Mucosa of descending colon (tissue), 3 donors: Measurements from ENCODE around the gene SCMH1. TPM values are rescaled to one million over a fixed set of nuclear protein-coding genes. Genes with fewer than 3 reads are reported as not detected.

ENCODE experiments used
- ATAC-seq: fragments of 200-7000 bp; cut with Tn5 transposase; one replicate; pipeline ENCODE4 v1.9.1; 2020; ENCODE audit warnings: mild to moderate bottlenecking, moderate library complexity
- DNase-seq, 3 donors: peaks; one replicate each; pipeline ENCODE4 v3.0.0-alpha.2; 2020
- H3K36me3 ChIP-seq: fragments of 200-600 bp; one replicate; pipeline ENCODE4 v1.8.0; 2021; ENCODE audit warnings: low read depth, mild to moderate bottlenecking
- H3K4me1 ChIP-seq: fragments of 200-600 bp; one replicate; pipeline ENCODE4 v1.8.0; 2021; ENCODE audit warnings: low read depth, mild to moderate bottlenecking
- H3K4me3 ChIP-seq: fragments of 200-600 bp; one replicate; pipeline ENCODE4 v1.8.0; 2021; ENCODE audit warnings: mild to moderate bottlenecking
- H3K9me3 ChIP-seq: fragments of 200-600 bp; one replicate; pipeline ENCODE4 v1.8.0; 2021; ENCODE audit warnings: mild to moderate bottlenecking
- intact Hi-C, 2 donors: fragments of 100-400 bp; cut with DNase I in 1 of 2; cut with micrococcal nuclease in 1 of 2; formaldehyde crosslinking; loops; one replicate each; pipeline versions ENCODE4 v1.11.0 to v1.11.1; 2022; cut with DNase I, micrococcal nuclease
- total RNA-seq, 3 donors: library from RNA; stranded (reverse); fragmentation: NEBNext Ultra II Directional in 2 of 3; extraction: Animal tissue kit (Norgen Biotek cat#: 25700) in 2 of 3; gene quantifications; one replicate each; pipeline versions ENCODE4 v1.2.1 to v1.2.4, GENCODE V29; 2021 to 2023
- TF ChIP-seq, protein P1 (sequence below): fragments of 200-600 bp; IDR thresholded peaks from one replicate; pipeline ENCODE4 v1.8.0; 2022; ENCODE audit warnings: antibody characterized with exemption, mild to moderate bottlenecking
- donor health status: DM: no; HTN: no; CAD: no; lungs with moderate emphysema.
- donor health status: DM: no; HTN: no; CAD: no.
- donor health status: DM: no; HTN: yes; CAD: no.

Gene SCMH1
- total RNA-seq, 3 donors from 2014 or later = 25.1 to 66.9 (median 35.6) TPM

DNA sequence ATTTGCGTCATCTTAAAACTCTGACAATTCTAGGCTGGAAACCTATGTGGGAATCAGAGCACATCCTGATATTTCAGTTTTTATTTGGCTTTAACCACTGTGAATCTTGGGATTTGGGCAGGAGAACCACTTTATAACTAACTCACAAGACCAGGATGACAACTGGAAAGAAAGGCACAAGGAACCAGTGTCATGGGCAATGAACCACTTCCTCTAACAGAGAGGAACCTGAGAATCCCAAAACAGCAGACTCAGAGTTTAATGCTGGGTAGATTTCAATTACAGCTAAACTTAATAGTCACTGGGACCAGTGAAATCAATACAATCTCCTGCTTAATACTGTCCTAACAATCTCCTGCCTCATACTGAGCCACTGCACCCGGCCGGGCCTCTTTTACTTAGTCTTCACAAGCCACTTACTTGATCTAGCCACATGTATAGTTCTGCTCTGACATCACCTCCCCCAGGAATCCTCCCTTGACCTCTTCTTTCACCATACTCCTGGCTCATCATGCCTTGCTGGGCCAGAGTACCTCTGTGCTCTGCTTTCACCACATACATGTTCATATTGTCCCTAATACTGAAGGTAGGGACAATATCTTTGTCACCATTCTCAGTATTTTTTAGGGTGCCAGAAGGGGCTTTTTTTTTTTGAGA lies 200.4 kb downstream of the SCMH1 start:
- intact Hi-C loops = no loop called here
- no peak for DNase-seq

DNA sequence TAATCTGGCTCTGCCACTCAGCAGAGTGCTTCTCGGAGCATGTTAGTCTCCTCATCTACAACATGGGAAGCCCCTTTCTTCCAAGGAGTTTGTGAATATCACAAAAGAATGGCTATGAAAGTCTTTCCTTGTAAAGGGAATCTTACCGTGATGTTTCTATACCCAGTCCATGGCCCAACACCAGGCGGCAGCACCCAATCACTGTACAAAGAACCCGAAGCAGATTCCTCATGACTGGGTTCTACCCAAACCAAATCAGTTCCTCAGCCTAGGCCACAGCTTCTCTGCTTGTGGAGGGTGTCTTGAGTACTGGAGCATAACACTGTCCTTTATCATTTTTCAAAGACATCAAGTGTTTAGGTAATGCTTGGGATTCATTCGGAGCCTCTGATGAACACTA lies 204.0 kb downstream of the SCMH1 start:
- intact Hi-C loops = no loop called here
- no peaks in the 10 kb centered on the region for H3K4me1 ChIP-seq
- ATAC-seq (no peak), DNase-seq (no peak)
- no peaks in the 10 kb centered on the region for H3K9me3 ChIP-seq
- no peaks in the 10 kb centered on the region for H3K36me3 ChIP-seq
- TF ChIP-seq, protein P1, sequence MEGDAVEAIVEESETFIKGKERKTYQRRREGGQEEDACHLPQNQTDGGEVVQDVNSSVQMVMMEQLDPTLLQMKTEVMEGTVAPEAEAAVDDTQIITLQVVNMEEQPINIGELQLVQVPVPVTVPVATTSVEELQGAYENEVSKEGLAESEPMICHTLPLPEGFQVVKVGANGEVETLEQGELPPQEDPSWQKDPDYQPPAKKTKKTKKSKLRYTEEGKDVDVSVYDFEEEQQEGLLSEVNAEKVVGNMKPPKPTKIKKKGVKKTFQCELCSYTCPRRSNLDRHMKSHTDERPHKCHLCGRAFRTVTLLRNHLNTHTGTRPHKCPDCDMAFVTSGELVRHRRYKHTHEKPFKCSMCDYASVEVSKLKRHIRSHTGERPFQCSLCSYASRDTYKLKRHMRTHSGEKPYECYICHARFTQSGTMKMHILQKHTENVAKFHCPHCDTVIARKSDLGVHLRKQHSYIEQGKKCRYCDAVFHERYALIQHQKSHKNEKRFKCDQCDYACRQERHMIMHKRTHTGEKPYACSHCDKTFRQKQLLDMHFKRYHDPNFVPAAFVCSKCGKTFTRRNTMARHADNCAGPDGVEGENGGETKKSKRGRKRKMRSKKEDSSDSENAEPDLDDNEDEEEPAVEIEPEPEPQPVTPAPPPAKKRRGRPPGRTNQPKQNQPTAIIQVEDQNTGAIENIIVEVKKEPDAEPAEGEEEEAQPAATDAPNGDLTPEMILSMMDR = no peak
- H3K4me3 ChIP-seq = no peak overlapping the region

More for the DNA sequence above, 200.4 kb downstream of the SCMH1 start:
- peaks cover 14% of the 10 kb centered on the region for H3K4me1 ChIP-seq
- H3K36me3 ChIP-seq = no peaks in the 10 kb centered on the region
- no peak overlapping the region for H3K4me3 ChIP-seq
- no peak for ATAC-seq
- H3K9me3 ChIP-seq = no peaks in the 10 kb centered on the region
- TF ChIP-seq, protein P1 = no peak

DNA sequence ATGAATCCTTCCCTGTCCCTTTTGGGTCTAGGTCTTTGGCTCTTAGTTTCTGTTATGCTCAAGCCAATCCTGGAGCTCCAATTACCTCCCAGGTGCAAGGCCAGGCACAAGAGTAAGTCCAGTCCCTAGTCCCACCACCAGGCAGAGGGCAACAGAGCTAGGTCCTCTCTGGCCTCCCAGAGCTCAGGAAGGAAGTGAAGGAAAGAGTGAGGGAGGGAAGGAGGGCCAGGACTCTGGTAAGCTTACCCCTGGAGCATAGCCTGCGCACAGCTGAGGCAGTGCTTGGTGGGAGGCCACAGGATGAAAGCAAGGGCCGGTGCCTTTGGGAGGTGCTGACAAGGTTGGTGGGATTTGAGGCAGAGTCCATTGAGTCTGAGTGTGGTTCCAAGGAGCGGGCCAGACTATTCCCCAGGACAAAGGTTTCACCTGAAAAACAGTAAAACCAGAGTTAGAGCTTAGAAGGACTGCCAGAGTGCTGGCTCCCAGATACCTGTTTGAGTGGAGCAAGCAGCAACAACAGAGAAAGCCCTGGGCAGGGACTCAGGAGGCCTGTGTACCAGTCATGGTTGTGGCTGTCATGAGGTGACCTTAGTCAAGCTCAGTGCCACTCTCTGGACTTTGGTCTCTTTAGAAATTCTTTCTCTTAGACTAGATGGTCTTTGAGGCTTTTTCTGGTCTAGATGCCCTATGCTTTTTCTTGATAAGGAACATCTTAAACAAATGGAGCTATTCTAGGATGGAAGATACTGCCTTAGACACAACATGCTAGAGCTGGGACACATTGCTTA lies 204.8 kb downstream of the SCMH1 start:
- Histone ChIP-seq H3K36me3 (peaks cover 4% of the 10 kb centered on the region), H3K4me3 (no peak overlapping the region), H3K4me1 (no peaks in the 10 kb centered on the region), H3K9me3 (no peaks in the 10 kb centered on the region)
- intact Hi-C loops = no loop called here
- TF ChIP-seq, protein P1 = no peak
- ATAC-seq = no peak
- no peak for DNase-seq

DNA sequence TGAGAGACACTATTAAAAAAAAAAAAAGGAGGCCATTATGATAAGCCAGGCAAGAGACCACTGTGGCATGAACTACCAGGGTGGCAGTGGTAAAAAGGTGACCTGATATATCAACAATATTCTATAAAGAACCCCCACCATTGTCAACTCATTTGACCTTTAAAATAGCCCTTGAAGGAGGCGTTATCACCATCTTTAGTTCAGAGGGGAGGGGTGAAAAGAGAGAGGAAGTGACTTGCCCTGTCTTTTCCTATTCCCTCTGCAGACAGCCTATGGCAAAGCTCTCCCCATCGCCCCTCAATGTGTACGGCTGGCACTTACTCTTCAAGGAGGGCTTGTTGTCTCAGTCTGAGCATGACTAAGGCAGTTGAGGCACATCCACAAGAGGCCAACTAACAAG lies 208.8 kb downstream of the SCMH1 start:
- Histone ChIP-seq H3K36me3 (peaks cover 4% of the 10 kb centered on the region), H3K4me3 (no peak overlapping the region), H3K4me1 (no peaks in the 10 kb centered on the region), H3K9me3 (no peaks in the 10 kb centered on the region)
- intact Hi-C loops = no loop called here
- no peak for DNase-seq
- TF ChIP-seq, protein P1 = no peak
- ATAC-seq = no peak

DNA sequence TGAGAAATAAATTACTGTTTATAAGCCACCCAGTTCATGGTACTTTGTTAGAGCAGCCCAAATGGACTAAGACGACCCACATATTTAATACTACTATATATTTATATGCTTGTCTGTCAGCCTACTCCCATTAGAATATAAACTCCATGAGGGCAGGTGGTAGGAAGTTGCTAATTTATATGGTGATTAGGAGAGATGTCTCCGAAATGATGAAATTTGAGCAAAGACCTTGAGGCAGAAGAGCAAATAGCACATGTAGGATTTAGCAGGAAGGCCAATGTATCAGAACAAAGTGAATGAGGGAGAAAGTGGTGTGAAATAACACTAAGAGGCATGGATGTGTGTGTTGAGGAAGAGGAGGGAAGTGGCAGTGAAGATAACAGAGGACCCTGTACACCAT lies 210.0 kb downstream of the SCMH1 start:
- Histone ChIP-seq H3K4me3 (no peak overlapping the region), H3K9me3 (no peaks in the 10 kb centered on the region), H3K4me1 (no peaks in the 10 kb centered on the region), H3K36me3 (peaks cover 4% of the 10 kb centered on the region)
- TF ChIP-seq, protein P1 = no peak
- DNase-seq = no peak
- intact Hi-C loops = no loop called here
- no peak for ATAC-seq
